K562 (cell line): ENCODE data around the gene THADA. TPM values are rescaled to one million over a fixed set of nuclear protein-coding genes. Genes with fewer than 3 reads are reported as not detected.

Experiments
- ATAC-seq: fragments of 200-7000 bp; cut with Tn5 transposase; 3 replicates; pipeline ENCODE4 v1.9.1; 2020; ENCODE audit warnings: moderate library complexity
- BruUV-seq: library from RNA; stranded (reverse); fragments of 400-500 nt; replicated peaks from 2 replicates; lab custom pipeline; 2021; lab: Mats Ljungman, UMichigan
- CTCF ChIA-PET: fragments of 300-600 bp; formaldehyde crosslinking; extraction: SDS; loops from one replicate; lab custom pipeline; 2021; ENCODE audit warnings: low intra/inter-chr PET ratio; lab: Yijun Ruan, JAX
- POLR2A ChIA-PET: fragments of 300-600, 350-650 bp; sonication (Branson Sonifier 250); formaldehyde crosslinking; extraction: SDS; loops from one replicate; lab custom pipeline; 2021; ENCODE audit warnings: antibody characterized with exemption, inconsistent platforms; lab: Yijun Ruan, JAX
- DNase-seq, 4 experiments: peaks; one replicate each; pipeline versions ENCODE4 v3.0.0 to v3.0.0-alpha.2; 2011 to 2018; ENCODE audit warnings: low spot score in 3 of 4, mixed read lengths in 3 of 4; ENCODE audit errors: extremely low read depth in 1 of 4
- FAIRE-seq: peaks from 2 replicates; lab custom pipeline; 2011; peaks lifted over from hg19 to GRCh38; lab: Jason Lieb, UNC
- H2AFZ ChIP-seq: 2 replicates; pipeline ENCODE4 v1.6.0; 2011; ENCODE audit warnings: low read depth, low read length, control low read depth, inconsistent platforms
- H3K27ac ChIP-seq: fragments of 200-600 bp; 3 replicates; pipeline ENCODE4 v1.8.0; 2011; ENCODE audit warnings: low read depth, mild to moderate bottlenecking, control low read depth, inconsistent platforms, low read length, moderate library complexity, mixed read lengths; ENCODE audit errors: extremely low read depth
- H3K27me3 ChIP-seq, 2 experiments: fragments of 300-600 bp in 1 of 2; 2 replicates in 1 of 2; 3 replicates in 1 of 2; pipeline versions ENCODE4 v1.6.0 to v1.8.0; 2011; ENCODE audit warnings: inconsistent platforms in 2 of 2, low read length in 2 of 2, mild to moderate bottlenecking in 1 of 2, mixed read lengths in 1 of 2, moderate library complexity in 1 of 2; ENCODE audit not compliant: control insufficient read depth in 2 of 2, insufficient read depth in 2 of 2
- H3K36me3 ChIP-seq: fragments of 300-600 bp; 3 replicates; pipeline ENCODE4 v1.8.0; 2011; ENCODE audit warnings: mild to moderate bottlenecking, low read length, inconsistent platforms; ENCODE audit not compliant: control insufficient read depth, insufficient read depth
- H3K4me1 ChIP-seq, 2 experiments: fragments of 200-600 bp in 1 of 2; replicated peaks in 1 of 2; 2 replicates in 1 of 2; 3 replicates in 1 of 2; pipeline versions ENCODE4 v1.5.1 to v1.8.0; 2011; ENCODE audit warnings: inconsistent platforms in 2 of 2, low read length in 2 of 2, mild to moderate bottlenecking in 1 of 2, mixed read lengths in 1 of 2, moderate library complexity in 1 of 2; ENCODE audit not compliant: control insufficient read depth in 2 of 2, insufficient read depth in 2 of 2
- H3K4me2 ChIP-seq: 2 replicates; pipeline ENCODE4 v1.6.1; 2011; ENCODE audit warnings: low read length, control low read depth, inconsistent platforms, mixed read lengths; ENCODE audit not compliant: insufficient read depth
- H3K4me3 ChIP-seq: fragments of 200-600 bp; sonication (generic), shearing (Covaris generic); 2 replicates; pipeline ENCODE4 v1.5.1; 2016; ENCODE audit warnings: control low read depth, inconsistent platforms
- H3K79me2 ChIP-seq: fragments of 200-600 bp; 3 replicates; pipeline ENCODE4 v1.8.0; 2011; ENCODE audit warnings: low read length, inconsistent platforms; ENCODE audit not compliant: control insufficient read depth, insufficient read depth
- H3K9ac ChIP-seq, 2 experiments: 2 replicates each; pipeline versions ENCODE4 v1.6.0 to v1.6.1; 2011; ENCODE audit warnings: low read depth in 2 of 2, low read length in 2 of 2, control low read depth in 1 of 2, inconsistent platforms in 1 of 2, mild to moderate bottlenecking in 1 of 2, mixed read lengths in 1 of 2; ENCODE audit not compliant: insufficient read depth in 1 of 2
- H3K9me1 ChIP-seq: one replicate; pipeline ENCODE4 v1.6.0; 2011; ENCODE audit warnings: inconsistent platforms, mild to moderate bottlenecking, low read length, moderate library complexity; ENCODE audit not compliant: control insufficient read depth, insufficient read depth
- H3K9me3 ChIP-seq: replicated peaks from 2 replicates; pipeline ENCODE4 v1.5.1; 2011; ENCODE audit warnings: low read depth, low read length, inconsistent platforms; ENCODE audit not compliant: control insufficient read depth, insufficient read depth
- H4K20me1 ChIP-seq: replicated peaks from 2 replicates; pipeline ENCODE4 v1.6.1; 2011; ENCODE audit warnings: low read length, inconsistent platforms, mixed read lengths; ENCODE audit not compliant: control insufficient read depth, insufficient read depth
- C11orf30 ChIP-seq: fragments of 450-650 bp; IDR thresholded peaks from 2 replicates; pipeline ENCODE4 v1.6.1; 2016; ENCODE audit warnings: low read depth, mild to moderate bottlenecking
- FOXJ2 ChIP-seq: fragments of 200-800 bp; sonication (Bioruptor generic); IDR thresholded peaks from 2 replicates; pipeline ENCODE4 v1.6.1; 2016; ENCODE audit warnings: missing genetic modification characterization, missing compliant biosample characterization
- KDM2B ChIP-seq: fragments of 250-450 bp; sonication (Bioruptor Pico); IDR thresholded peaks from 2 replicates; pipeline ENCODE4 v1.8.0; 2021; ENCODE audit warnings: mild to moderate bottlenecking, moderate library complexity
- MAFF ChIP-seq: IDR thresholded peaks from 2 replicates; pipeline ENCODE4 v1.6.1; 2012; ENCODE audit warnings: low read length, improper control_type of control experiment
- MAFG ChIP-seq: fragments of 450-650 bp; conservative IDR thresholded peaks from 2 replicates; pipeline ENCODE4 v1.6.1; 2016; ENCODE audit warnings: missing genetic modification characterization, missing compliant biosample characterization
- MAFK ChIP-seq: IDR thresholded peaks from 2 replicates; pipeline ENCODE4 v1.6.1; 2011; ENCODE audit warnings: low read length, improper control_type of control experiment
- NFE2 ChIP-seq: IDR thresholded peaks from 2 replicates; pipeline ENCODE4 v1.6.1; 2014; ENCODE audit warnings: antibody characterized with exemption, low read depth
- NFYB ChIP-seq: IDR thresholded peaks from 2 replicates; pipeline ENCODE4 v1.6.1; 2011; ENCODE audit warnings: mild to moderate bottlenecking, moderate library complexity; ENCODE audit not compliant: insufficient read length; ENCODE audit errors: extremely low read depth
- PML ChIP-seq: IDR thresholded peaks from 2 replicates; pipeline ENCODE4 v1.6.1; 2012; ENCODE audit warnings: low read length, inconsistent platforms
- RBM34 ChIP-seq: fragments of 200-400 bp; formaldehyde crosslinking; IDR thresholded peaks from 2 replicates; pipeline ENCODE4 v1.6.1; 2018; ENCODE audit warnings: low read length, borderline replicate concordance; ENCODE audit not compliant: insufficient read depth
- STAT5B ChIP-seq: fragments of 250-450 bp; sonication (Bioruptor Pico); IDR thresholded peaks from 2 replicates; pipeline ENCODE4 v1.8.0; 2021; ENCODE audit warnings: mild to moderate bottlenecking, inconsistent platforms
- TBP ChIP-seq: optimal IDR thresholded peaks from 2 replicates; pipeline ENCODE3; 2011; ENCODE audit warnings: low read depth, low read length, improper control_type of control experiment
- ZNF217 ChIP-seq: sonication (generic); formaldehyde crosslinking; IDR thresholded peaks from 2 replicates; pipeline ENCODE4 v1.8.0; 2022; ENCODE audit warnings: mild to moderate bottlenecking, missing genetic modification reagents
- ZNF316 ChIP-seq: fragments of 450-650 bp; IDR thresholded peaks from 2 replicates; pipeline ENCODE4 v1.6.1; 2016
- WGBS: fragments of 100-300 bp; shearing (Covaris generic); methylation state at CpG from one replicate; pipeline ENCODE4 v1.1.6; 2016; ENCODE audit warnings: low coverage, mixed read lengths; ENCODE audit not compliant: insufficient coverage; ENCODE audit errors: missing lambda C conversion rate; 5-methylcytosine and 5-hydroxymethylcytosine counted together
- in situ Hi-C: fragments of 300-500 bp; cut with MboI; formaldehyde crosslinking; loops from 4 replicates; pipeline ENCODE4 v1.15.0; 2018; ENCODE audit warnings: inconsistent platforms, mixed read lengths
- intact Hi-C: fragments of 100-400 bp; cut with micrococcal nuclease; formaldehyde crosslinking; loops from 2 replicates; pipeline ENCODE4 v1.14.2; 2022
- polyA plus RNA-seq, 8 experiments: library from polyadenylated mRNA; depleted of rRNA in 4 of 8; stranded (reverse) in 5 of 8; unstranded in 3 of 8; fragments of >200 nt; fragmentation: Nextera tagmentation in 2 of 8; fragmentation: Illumina TruSeq in 1 of 8; extraction: Ambion mirVana in 2 of 8; extraction: Trizol in 1 of 8; gene quantifications; 2 replicates each; pipeline versions ENCODE4 v1.2.1 to v1.2.3, GENCODE V29; 2011 to 2014; ENCODE audit warnings: inconsistent platforms in 1 of 8, missing spikeins in 1 of 8
- total RNA-seq, 7 experiments: library from RNA; depleted of rRNA in 6 of 7; stranded (reverse); fragments of >200 nt in 6 of 7; fragmentation: Illumina TruSeq in 2 of 7; extraction: Trizol in 2 of 7; gene quantifications; 2 replicates each; pipeline versions ENCODE4 v1.2.1 to v1.2.3, GENCODE V29; 2011 to 2021; ENCODE audit warnings: low replicate concordance in 1 of 7
- TF ChIP-seq, protein P1 (sequence below), 3 experiments: fragments of 200-800 bp in 1 of 3; sonication (Bioruptor generic) in 1 of 3; sonication (generic) in 1 of 3; formaldehyde crosslinking in 1 of 3; IDR thresholded peaks; 2 replicates each; pipeline versions ENCODE4 v1.6.1 to v1.8.0; 2016 to 2022; ENCODE audit warnings: mild to moderate bottlenecking in 2 of 3, missing compliant biosample characterization in 2 of 3, missing genetic modification characterization in 2 of 3, missing genetic modification reagents in 1 of 3
- TF ChIP-seq, protein P2 (sequence below), 2 experiments: fragments of 250-450 bp in 1 of 2; fragments of 450-650 bp in 1 of 2; sonication (Bioruptor Pico) in 1 of 2; IDR thresholded peaks; 2 replicates each; pipeline versions ENCODE4 v1.6.1 to v1.8.0; 2016 to 2021; ENCODE audit warnings: mild to moderate bottlenecking in 2 of 2, moderate library complexity in 2 of 2, missing compliant biosample characterization in 1 of 2, missing genetic modification characterization in 1 of 2
- TF ChIP-seq, protein P3 (sequence below): fragments of 250-450 bp; sonication (Bioruptor Pico); IDR thresholded peaks from 2 replicates; pipeline ENCODE4 v1.5.0; 2021; ENCODE audit warnings: mild to moderate bottlenecking, moderate library complexity

Gene THADA
- total and polyA plus RNA-seq, 9 of the 15 experiments (the other 6 are each of a cell fraction or from before 2014, with no cell fraction given): 17.8 to 34.7 (median 31.9) TPM

DNA sequence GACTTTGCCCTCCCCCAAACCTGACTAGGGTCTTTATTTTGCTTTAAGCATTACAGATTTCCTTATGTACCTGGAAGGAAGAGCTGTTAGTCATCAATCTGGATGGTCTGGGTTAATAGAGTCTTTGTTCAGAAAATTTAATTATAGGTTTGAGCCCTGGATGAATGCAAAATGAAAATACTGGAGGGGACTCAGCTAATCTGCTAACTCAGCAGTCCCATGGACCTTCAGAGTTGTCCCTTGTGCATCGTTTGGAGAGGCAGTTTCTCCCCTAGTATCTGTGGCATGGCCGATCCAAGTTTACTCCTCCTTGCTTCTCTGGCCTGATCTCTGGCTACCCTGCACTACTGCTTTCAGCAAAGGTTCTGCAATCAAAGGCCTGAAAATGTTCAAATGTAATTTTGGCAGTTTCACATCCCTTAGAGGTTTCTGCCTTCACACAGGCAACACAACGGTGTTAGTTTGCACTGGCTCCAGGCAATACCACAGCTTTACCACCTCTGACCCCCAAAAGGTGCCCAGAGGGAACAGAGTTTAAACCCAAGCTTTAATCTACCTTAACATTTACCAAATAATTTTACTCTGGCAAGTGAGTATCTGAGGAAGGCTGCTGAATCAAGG, 134.3 kb downstream of the THADA start:
- CTCF ChIA-PET: no interaction called here
- no TSS peak for BruUV-seq
- H3K27ac ChIP-seq: no peak overlapping the region
- H3K9me3 ChIP-seq: no peaks in the 10 kb centered on the region
- no peaks in the 10 kb centered on the region; the same call in 2 of the 3 replicates for H3K36me3 ChIP-seq
- DNase-seq: no peak
- no peaks in the 10 kb centered on the region for H3K4me1 ChIP-seq
- TF ChIP-seq FOXJ2 (tag): no peak
- TF ChIP-seq RBM34: no peak
- peak; percentile 62 for TF ChIP-seq MAFG
- TF ChIP-seq ZNF316: peak; percentile 78
- TF ChIP-seq, protein P1, sequence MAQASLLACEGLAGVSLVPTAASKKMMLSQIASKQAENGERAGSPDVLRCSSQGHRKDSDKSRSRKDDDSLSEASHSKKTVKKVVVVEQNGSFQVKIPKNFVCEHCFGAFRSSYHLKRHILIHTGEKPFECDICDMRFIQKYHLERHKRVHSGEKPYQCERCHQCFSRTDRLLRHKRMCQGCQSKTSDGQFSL (CRISPR knock-in tag; IDR thresholded peaks at IDR 0.05): no peak
- TF ChIP-seq, protein P1 (tag; IDR thresholded peaks at IDR 0.05): no peak
- no peak for TF ChIP-seq ZNF217 (CRISPR knock-in tag)
- no peak for TF ChIP-seq PML
- TF ChIP-seq C11orf30: peak; percentile 68
- TF ChIP-seq, protein P2, sequence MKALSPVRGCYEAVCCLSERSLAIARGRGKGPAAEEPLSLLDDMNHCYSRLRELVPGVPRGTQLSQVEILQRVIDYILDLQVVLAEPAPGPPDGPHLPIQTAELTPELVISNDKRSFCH (CRISPR knock-in tag; IDR thresholded peaks at IDR 0.05): no peak
- TF ChIP-seq, protein P2 (tag; IDR thresholded peaks at IDR 0.05): no peak
- TF ChIP-seq KDM2B (CRISPR knock-in tag): no peak
- TF ChIP-seq, protein P3, sequence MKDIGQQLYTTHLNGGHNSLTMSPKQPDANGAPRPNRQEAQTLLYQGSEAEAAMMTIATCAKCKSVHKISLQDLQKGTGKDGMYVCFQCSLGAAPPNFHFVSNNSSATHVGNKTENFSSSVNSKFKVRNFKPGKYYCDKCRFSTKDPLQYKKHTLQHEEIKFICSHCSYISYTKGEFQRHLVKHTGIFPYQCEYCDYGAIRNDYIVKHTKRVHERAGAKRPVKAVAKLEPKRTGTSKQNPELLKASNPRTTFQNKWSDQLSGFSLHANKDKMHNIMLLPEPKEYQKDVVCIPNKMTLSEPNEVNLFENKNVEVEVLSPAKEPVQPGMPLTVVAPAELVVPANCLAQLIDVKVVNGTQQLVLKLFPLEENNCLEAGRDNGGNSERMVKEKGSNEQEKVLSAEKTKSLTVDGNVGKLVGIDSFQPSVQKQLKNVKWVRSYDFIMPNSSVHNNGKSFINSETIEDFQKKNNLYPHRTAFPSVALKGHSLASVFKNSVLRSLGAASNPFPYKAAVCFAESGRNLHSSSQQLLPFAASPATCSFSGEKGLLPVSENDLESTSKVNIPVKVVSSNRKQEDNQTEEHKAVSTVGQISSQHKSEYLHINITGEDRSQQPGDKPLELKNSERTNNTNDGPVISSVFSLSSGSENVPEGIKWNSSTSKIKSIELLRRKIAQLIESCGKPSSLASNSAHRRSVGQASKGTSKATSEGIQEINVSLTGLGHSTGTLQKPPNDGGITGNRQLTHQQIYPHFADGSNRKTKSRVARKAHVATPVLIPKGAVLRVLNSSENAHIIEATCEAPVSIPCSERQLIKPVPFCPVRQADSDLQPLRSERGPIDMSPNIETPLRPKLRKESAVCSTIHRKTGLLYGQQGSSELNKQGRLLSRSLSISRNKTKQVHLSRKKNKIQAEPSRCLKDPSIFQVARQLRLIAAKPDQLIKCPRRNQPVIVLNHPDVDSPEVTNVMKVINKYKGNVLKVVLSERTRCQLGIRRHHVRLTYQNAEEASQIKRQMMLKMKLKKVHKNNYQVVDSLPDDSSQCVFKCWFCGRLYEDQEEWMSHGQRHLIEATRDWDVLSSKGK (CRISPR knock-in tag): no peak
- TF ChIP-seq STAT5B (CRISPR knock-in tag): no peak
- TF ChIP-seq TBP: no peak
- no peak for TF ChIP-seq NFE2
- peak; percentile 40; the same call in 1 of the 2 replicates for TF ChIP-seq MAFF
- no peak for TF ChIP-seq NFYB
- TF ChIP-seq MAFK: peak; percentile 44; the same call in 1 of the 2 replicates
- no peaks in the 10 kb centered on the region for H4K20me1 ChIP-seq
- POLR2A ChIA-PET: no interaction called here
- WGBS: 60% methylated on average over 3 of the region's 3 CpGs
- no peak for ATAC-seq
- in situ Hi-C loops: no loop called here
- intact Hi-C loops: no loop called here
- no peaks in the 10 kb centered on the region for H3K79me2 ChIP-seq
- no peak overlapping the region for H2AFZ ChIP-seq
- H3K9ac ChIP-seq: no peak overlapping the region
- no peaks in the 10 kb centered on the region for H3K9me1 ChIP-seq
- no peak for FAIRE-seq
- no peak overlapping the region for H3K4me3 ChIP-seq
- no peaks in the 10 kb centered on the region for H3K27me3 ChIP-seq
- no peak overlapping the region for H3K4me2 ChIP-seq
